Karpas-422 (cell line): Measurements from ENCODE around the gene WWC2. TPM values are rescaled to one million over a fixed set of nuclear protein-coding genes. Genes with fewer than 3 reads are reported as not detected.

Experiments used
- DNase-seq: peaks from one replicate; pipeline ENCODE4 v3.0.0-alpha.2; 2015
- H2AFZ ChIP-seq: fragments of 200-600 bp; sonication (generic); 2 replicates; pipeline ENCODE4 v1.6.1; 2014; ENCODE audit warnings: antibody characterized with exemption, low read length, mixed read lengths
- H3K27ac ChIP-seq: fragments of 200-600 bp; sonication (generic); 2 replicates; pipeline ENCODE4 v1.5.1; 2014; ENCODE audit warnings: mild to moderate bottlenecking, low read length, moderate library complexity
- H3K27me3 ChIP-seq: fragments of 200-600 bp; sonication (generic); 2 replicates; pipeline ENCODE4 v1.6.1; 2014; ENCODE audit warnings: low read length, mixed read lengths
- H3K36me3 ChIP-seq: fragments of 200-600 bp; sonication (generic); 2 replicates; pipeline ENCODE4 v1.6.1; 2014; ENCODE audit warnings: low read length, mixed read lengths; ENCODE audit not compliant: insufficient read depth
- H3K4me1 ChIP-seq: fragments of 200-600 bp; sonication (generic); 2 replicates; pipeline ENCODE4 v1.6.1; 2014; ENCODE audit warnings: mild to moderate bottlenecking, low read length, mixed read lengths
- H3K4me2 ChIP-seq: fragments of 200-600 bp; sonication (generic); 2 replicates; pipeline ENCODE4 v1.6.1; 2014; ENCODE audit warnings: low read length, low read depth, mild to moderate bottlenecking; ENCODE audit not compliant: poor library complexity, severe bottlenecking
- H3K4me3 ChIP-seq: fragments of 200-600 bp; sonication (generic); 2 replicates; pipeline ENCODE4 v1.5.1; 2014; ENCODE audit warnings: mild to moderate bottlenecking, antibody characterized with exemption, low read length, mixed read lengths
- H3K79me2 ChIP-seq: fragments of 200-600 bp; sonication (generic); 2 replicates; pipeline ENCODE4 v1.6.1; 2014; ENCODE audit warnings: mild to moderate bottlenecking, low read length, mixed read lengths
- H3K9ac ChIP-seq: fragments of 200-600 bp; sonication (generic); 2 replicates; pipeline ENCODE4 v1.6.0; 2014; ENCODE audit warnings: low read length
- H3K9me2 ChIP-seq: fragments of 200-600 bp; sonication (generic), shearing (Covaris generic); replicated peaks from 2 replicates; pipeline ENCODE4 v1.6.0; 2014; ENCODE audit warnings: mild to moderate bottlenecking, low read length, moderate library complexity; ENCODE audit not compliant: insufficient read depth
- H3K9me3 ChIP-seq: fragments of 300-700, 200-600 bp; sonication (generic); 2 replicates; pipeline ENCODE4 v1.6.1; 2014; ENCODE audit warnings: low read length, mixed read lengths
- H4K20me1 ChIP-seq: fragments of 200-600 bp; sonication (generic); 2 replicates; pipeline ENCODE4 v1.6.1; 2014; ENCODE audit warnings: mild to moderate bottlenecking, antibody characterized with exemption, low read length, low read depth; ENCODE audit not compliant: insufficient read depth
- total RNA-seq: library from RNA; depleted of rRNA; stranded (reverse); fragments of >200 nt; shearing (Covaris generic); gene quantifications from 2 replicates; pipeline ENCODE4 v1.2.3, GENCODE V29; 2014; ENCODE audit warnings: low replicate concordance

Gene WWC2
- total RNA-seq, 1 experiment from 2014 or later, result not detected

DNA sequence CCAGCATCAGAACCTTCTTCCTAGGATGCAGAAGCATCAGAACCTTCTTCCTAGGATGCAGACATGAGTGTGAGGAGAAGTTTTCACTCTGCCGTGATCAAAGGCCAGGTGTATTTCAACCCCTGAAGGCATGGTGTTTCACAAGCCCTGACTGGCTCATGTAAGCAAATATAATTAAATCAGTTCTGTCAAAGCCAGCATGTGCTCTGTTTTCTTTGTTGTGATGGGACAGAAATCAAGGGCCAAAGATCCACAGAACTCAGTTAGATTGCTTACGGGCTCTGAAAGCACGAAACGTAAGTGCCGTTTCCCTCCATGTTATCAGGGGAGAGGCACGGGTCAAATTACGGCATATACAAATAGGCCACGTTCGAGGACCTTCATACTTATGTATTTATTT is 255.2 kb downstream of the WWC2 start:
- Histone ChIP-seq H2AFZ (no peak overlapping the region), H3K9ac (no peak overlapping the region), H3K4me3 (no peak overlapping the region), H3K4me2 (no peak overlapping the region), H3K9me3 (no peaks in the 10 kb centered on the region), H3K79me2 (no peaks in the 10 kb centered on the region), H3K27ac (no peak overlapping the region), H3K27me3 (no peaks in the 10 kb centered on the region), H3K4me1 (no peaks in the 10 kb centered on the region), H3K36me3 (no peaks in the 10 kb centered on the region), H3K9me2 (no peaks in the 10 kb centered on the region), H4K20me1 (no peaks in the 10 kb centered on the region)
- DNase-seq, result no peak

- no peak overlapping the region for H2AFZ ChIP-seq
- DNase-seq, result no peak
- H3K9ac ChIP-seq, result no peak overlapping the region
- no peaks in the 10 kb centered on the region for H3K79me2 ChIP-seq
- no peak overlapping the region for H3K4me2 ChIP-seq
- no peak overlapping the region for H3K27ac ChIP-seq
- H3K9me3 ChIP-seq, result no peaks in the 10 kb centered on the region
- H3K4me3 ChIP-seq, result no peak overlapping the region
- no peaks in the 10 kb centered on the region for H3K36me3 ChIP-seq
- no peaks in the 10 kb centered on the region for H3K9me2 ChIP-seq
- no peaks in the 10 kb centered on the region for H3K27me3 ChIP-seq
- H3K4me1 ChIP-seq, result no peaks in the 10 kb centered on the region
- no peaks in the 10 kb centered on the region for H4K20me1 ChIP-seq
These were observed 256.3 kb downstream of the WWC2 start for GRCh38 chr4:183355405-183355804.

- H3K27ac ChIP-seq, result no peak overlapping the region
- no peaks in the 10 kb centered on the region for H3K9me3 ChIP-seq
- DNase-seq, result no peak
- no peak overlapping the region for H3K4me2 ChIP-seq
- H3K4me3 ChIP-seq, result no peak overlapping the region
- H2AFZ ChIP-seq, result no peak overlapping the region
- H3K4me1 ChIP-seq, result no peaks in the 10 kb centered on the region
- no peaks in the 10 kb centered on the region for H3K36me3 ChIP-seq
- H4K20me1 ChIP-seq, result no peaks in the 10 kb centered on the region
- H3K79me2 ChIP-seq, result no peaks in the 10 kb centered on the region
- H3K9ac ChIP-seq, result no peak overlapping the region
- H3K27me3 ChIP-seq, result no peaks in the 10 kb centered on the region
- no peaks in the 10 kb centered on the region for H3K9me2 ChIP-seq
These were observed 257.2 kb downstream of the WWC2 start for GRCh38 chr4:183356173-183356830.

- H3K9ac ChIP-seq, result no peak overlapping the region
- H3K27ac ChIP-seq, result no peak overlapping the region
- H3K9me3 ChIP-seq, result no peaks in the 10 kb centered on the region
- H4K20me1 ChIP-seq, result no peaks in the 10 kb centered on the region
- H3K4me2 ChIP-seq, result no peak overlapping the region
- H3K79me2 ChIP-seq, result no peaks in the 10 kb centered on the region
- H3K9me2 ChIP-seq, result no peaks in the 10 kb centered on the region
- H3K36me3 ChIP-seq, result no peaks in the 10 kb centered on the region
- H3K27me3 ChIP-seq, result no peaks in the 10 kb centered on the region
- no peaks in the 10 kb centered on the region for H3K4me1 ChIP-seq
- no peak overlapping the region for H2AFZ ChIP-seq
- no peak overlapping the region for H3K4me3 ChIP-seq
- no peak for DNase-seq
These were observed 258.0 kb downstream of the WWC2 start for GRCh38 chr4:183356931-183357675.

DNA sequence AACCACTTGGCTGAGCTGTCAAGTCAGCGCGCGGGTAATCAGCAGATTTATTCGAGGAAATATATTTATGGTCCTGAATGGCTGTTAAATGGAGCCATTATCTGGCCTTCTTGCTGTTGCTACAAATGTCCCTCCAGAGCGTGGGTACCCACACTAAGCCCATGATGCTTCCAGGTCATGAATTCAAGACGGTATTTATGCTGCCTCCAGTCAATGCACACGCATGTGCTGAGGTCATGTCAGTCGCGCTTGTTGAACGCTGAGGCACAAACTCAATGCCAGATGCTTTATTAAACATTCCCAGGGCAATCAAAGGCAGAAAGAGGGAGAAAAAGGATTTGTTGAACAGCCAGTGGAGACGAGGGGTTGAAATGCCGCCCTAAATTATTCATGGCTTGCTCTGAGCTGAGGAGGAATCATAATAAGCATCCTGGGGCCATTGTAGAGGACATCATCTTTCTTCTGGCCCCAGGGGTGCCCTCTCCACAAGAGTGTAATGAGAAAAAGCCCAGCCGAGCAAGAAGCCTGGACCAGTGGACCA is 259.2 kb downstream of the WWC2 start:
- Histone ChIP-seq H3K4me2 (no peak overlapping the region), H4K20me1 (no peaks in the 10 kb centered on the region), H3K9ac (no peak overlapping the region), H2AFZ (no peak overlapping the region), H3K27me3 (no peaks in the 10 kb centered on the region), H3K9me3 (no peaks in the 10 kb centered on the region), H3K4me1 (no peaks in the 10 kb centered on the region), H3K79me2 (no peaks in the 10 kb centered on the region), H3K36me3 (no peaks in the 10 kb centered on the region), H3K27ac (no peak overlapping the region), H3K9me2 (no peaks in the 10 kb centered on the region), H3K4me3 (no peak overlapping the region)
- no peak for DNase-seq

DNA sequence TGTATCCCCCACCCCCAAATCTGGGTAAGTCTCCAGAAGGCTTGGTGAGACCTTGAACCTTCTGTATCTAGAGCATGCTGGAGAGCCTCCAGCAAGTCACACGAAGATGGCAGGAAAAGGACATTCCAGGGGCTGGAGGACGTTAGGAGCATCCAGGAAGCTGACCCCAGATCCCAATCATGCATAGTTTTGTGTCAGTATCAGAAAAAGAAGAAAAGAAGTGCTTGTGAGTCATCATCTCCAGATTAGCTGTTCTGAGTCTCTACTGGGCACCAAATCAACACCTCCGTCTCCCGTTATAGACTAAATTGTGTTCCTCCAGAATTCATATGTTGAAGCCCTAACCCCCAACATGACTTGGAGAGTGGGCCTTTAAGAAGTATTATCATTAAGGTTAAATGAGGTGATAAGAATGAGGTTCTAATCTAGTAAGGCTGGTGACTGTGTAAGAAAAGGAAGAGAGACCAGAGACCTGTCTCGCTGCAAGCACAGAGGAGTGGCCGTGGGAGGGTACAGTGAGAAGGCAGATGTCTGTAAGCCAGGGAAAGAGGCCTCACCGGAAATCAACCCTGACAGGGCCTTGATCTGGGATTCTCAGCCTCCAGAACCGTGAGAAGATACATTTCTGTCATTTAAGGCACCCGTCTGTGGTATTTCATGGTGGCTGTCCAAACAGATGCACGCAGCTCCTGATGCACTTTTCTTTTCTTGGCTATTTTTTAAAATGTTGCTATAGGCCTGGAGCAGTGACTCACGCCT is 261.3 kb downstream of the WWC2 start:
- H3K36me3 ChIP-seq, result no peaks in the 10 kb centered on the region
- H4K20me1 ChIP-seq, result no peaks in the 10 kb centered on the region
- no peaks in the 10 kb centered on the region for H3K9me2 ChIP-seq
- no peak overlapping the region for H3K4me2 ChIP-seq
- H3K9me3 ChIP-seq, result no peaks in the 10 kb centered on the region
- H3K79me2 ChIP-seq, result no peaks in the 10 kb centered on the region
- H3K4me1 ChIP-seq, result no peaks in the 10 kb centered on the region
- no peak overlapping the region for H2AFZ ChIP-seq
- no peak overlapping the region for H3K27ac ChIP-seq
- no peaks in the 10 kb centered on the region for H3K27me3 ChIP-seq
- H3K4me3 ChIP-seq, result no peak overlapping the region
- no peak for DNase-seq
- no peak overlapping the region for H3K9ac ChIP-seq

DNA sequence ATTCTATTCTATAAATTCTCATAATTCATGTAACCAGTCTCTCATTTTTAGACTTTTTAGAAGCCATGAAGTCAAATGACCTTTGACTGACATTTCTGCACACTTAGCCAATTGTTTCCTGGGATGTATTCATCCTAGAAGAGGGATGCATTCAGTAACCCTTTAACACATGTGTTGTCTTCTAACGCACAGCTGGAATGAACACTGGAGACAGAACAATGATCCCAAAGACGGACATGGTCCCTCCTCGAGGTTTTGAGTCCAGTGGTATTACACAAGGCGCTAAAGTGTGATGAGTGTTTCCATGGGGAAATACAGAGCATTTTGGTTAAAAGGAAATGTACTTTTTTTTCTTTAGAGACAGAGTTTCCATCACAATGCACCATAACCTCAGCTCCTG is 263.0 kb downstream of the WWC2 start:
- no peak overlapping the region for H3K4me3 ChIP-seq
- H3K9me3 ChIP-seq, result no peaks in the 10 kb centered on the region
- H3K4me2 ChIP-seq, result no peak overlapping the region
- H3K79me2 ChIP-seq, result no peaks in the 10 kb centered on the region
- no peak overlapping the region for H3K9ac ChIP-seq
- no peaks in the 10 kb centered on the region for H3K4me1 ChIP-seq
- no peaks in the 10 kb centered on the region for H3K27me3 ChIP-seq
- no peak overlapping the region for H3K27ac ChIP-seq
- no peaks in the 10 kb centered on the region for H3K36me3 ChIP-seq
- no peak for DNase-seq
- H3K9me2 ChIP-seq, result no peaks in the 10 kb centered on the region
- H4K20me1 ChIP-seq, result no peaks in the 10 kb centered on the region
- H2AFZ ChIP-seq, result no peak overlapping the region

DNA sequence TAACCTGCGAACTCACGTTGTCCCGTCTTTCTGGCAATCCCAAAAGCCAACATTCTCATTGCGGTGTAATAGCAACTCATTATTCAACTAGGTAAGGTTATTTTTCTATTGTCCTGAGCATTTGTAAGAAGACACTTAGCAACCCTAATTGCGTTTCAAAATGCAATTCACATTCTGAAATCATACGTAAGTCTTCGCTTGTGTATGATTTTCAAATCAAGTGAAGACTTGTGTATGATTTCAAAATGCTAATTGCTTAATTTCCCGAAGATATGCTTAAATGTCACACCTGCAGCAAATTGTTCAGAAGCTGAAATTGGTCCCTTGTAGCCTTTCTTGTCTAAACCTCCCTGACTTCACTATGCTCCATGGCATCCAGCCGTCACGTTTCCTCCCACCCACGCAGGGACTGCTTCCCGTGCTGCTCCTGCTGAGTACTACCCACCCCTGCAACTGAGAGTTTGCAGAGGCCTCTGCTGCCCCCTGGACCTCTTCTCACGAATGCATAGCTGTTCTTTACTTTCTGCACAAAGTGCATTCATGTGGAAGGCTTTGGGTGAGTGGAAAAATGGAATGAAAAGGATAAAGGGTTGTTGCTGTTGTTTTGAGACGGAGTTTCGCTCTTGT is 264.0 kb downstream of the WWC2 start:
- H3K79me2 ChIP-seq, result no peaks in the 10 kb centered on the region
- H3K27me3 ChIP-seq, result no peaks in the 10 kb centered on the region
- DNase-seq, result no peak
- H3K9me2 ChIP-seq, result no peaks in the 10 kb centered on the region
- no peak overlapping the region for H2AFZ ChIP-seq
- H4K20me1 ChIP-seq, result no peaks in the 10 kb centered on the region
- H3K9me3 ChIP-seq, result no peaks in the 10 kb centered on the region
- H3K9ac ChIP-seq, result no peak overlapping the region
- H3K4me3 ChIP-seq, result no peak overlapping the region
- H3K4me1 ChIP-seq, result no peaks in the 10 kb centered on the region
- H3K4me2 ChIP-seq, result no peak overlapping the region
- H3K27ac ChIP-seq, result no peak overlapping the region
- no peaks in the 10 kb centered on the region for H3K36me3 ChIP-seq
